Common myeloid progenitor, CD34-positive (primary cell): ENCODE data around the gene WDR72.
"Not testable (repeated sequence)": the region's sequence is repeated elsewhere in the genome, so short reads cannot be mapped to it uniquely, and the experiment has no call there.

Experiments
- CTCF ChIA-PET: fragments of 350-600 bp; sonication (Branson Sonifier 250); formaldehyde crosslinking; loops from one replicate; lab custom pipeline; 2021; ENCODE audit warnings: antibody characterized with exemption; lab: Charles Lee
- POLR2A ChIA-PET: fragments of 350-600 bp; sonication (Branson Sonifier 250); formaldehyde crosslinking; loops from one replicate; lab custom pipeline; 2021; ENCODE audit warnings: antibody characterized with exemption; lab: Charles Lee
- DNase-seq, 3 donors: peaks; one replicate each; pipeline versions ENCODE4 v3.0.0 to v3.0.0-alpha.2; 2013
- H3K27ac ChIP-seq, 2 experiments: 1 replicate in 1 of 2; 2 replicates in 1 of 2; pipeline ENCODE4 v1.7.0; 2013; ENCODE audit warnings: inconsistent platforms in 2 of 2, low read length in 2 of 2, mild to moderate bottlenecking in 2 of 2, low read depth in 1 of 2, moderate library complexity in 1 of 2; ENCODE audit not compliant: severe bottlenecking in 2 of 2, insufficient read depth in 1 of 2, poor library complexity in 1 of 2
- H3K27me3 ChIP-seq, 5 experiments: replicated peaks in 2 of 5; 1 replicate in 3 of 5; 2 replicates in 2 of 5; pipeline versions ENCODE4 v1.6.1 to v1.7.0; 2013; ENCODE audit warnings: low read length in 4 of 5, mild to moderate bottlenecking in 2 of 5, moderate library complexity in 2 of 5, inconsistent platforms in 1 of 5; ENCODE audit not compliant: insufficient read depth in 5 of 5, control insufficient read depth in 4 of 5
- H3K36me3 ChIP-seq, 4 experiments: 1 replicate in 2 of 4; 2 replicates in 2 of 4; pipeline versions ENCODE4 v1.6.1 to v1.7.0; 2013; ENCODE audit warnings: low read length in 3 of 4, control low read depth in 1 of 4, mild to moderate bottlenecking in 1 of 4; ENCODE audit not compliant: control insufficient read depth in 4 of 4, insufficient read depth in 4 of 4
- H3K4me1 ChIP-seq, 4 experiments: 1 replicate in 3 of 4; 2 replicates in 1 of 4; pipeline versions ENCODE4 v1.6.1 to v1.7.1; 2013; ENCODE audit warnings: low read length in 3 of 4, mild to moderate bottlenecking in 3 of 4, control low read depth in 1 of 4, inconsistent platforms in 1 of 4, moderate library complexity in 1 of 4; ENCODE audit not compliant: control insufficient read depth in 4 of 4, insufficient read depth in 4 of 4; ENCODE audit errors: control extremely low read depth in 1 of 4
- H3K4me3 ChIP-seq, 7 experiments: 1 replicate in 4 of 7; 2 replicates in 3 of 7; pipeline versions ENCODE4 v1.5.1 to v1.7.0; 2013; ENCODE audit warnings: mild to moderate bottlenecking in 7 of 7, low read length in 6 of 7, moderate library complexity in 6 of 7, inconsistent platforms in 2 of 7, low read depth in 2 of 7, control low read depth in 1 of 7; ENCODE audit not compliant: insufficient read depth in 4 of 7, control insufficient read depth in 1 of 7; ENCODE audit errors: extremely low read depth in 1 of 7
- H3K9me3 ChIP-seq, 5 experiments: 1 replicate in 4 of 5; 2 replicates in 1 of 5; pipeline versions ENCODE4 v1.6.1 to v1.7.1; 2013; ENCODE audit warnings: low read length in 4 of 5, mild to moderate bottlenecking in 2 of 5, inconsistent platforms in 1 of 5, low read depth in 1 of 5, moderate library complexity in 1 of 5; ENCODE audit not compliant: control insufficient read depth in 4 of 5, insufficient read depth in 2 of 5; ENCODE audit errors: control extremely low read depth in 1 of 5
- WGBS: methylation state at CpG from one replicate; pipeline ENCODE4 v1.1.5; 2013; ENCODE audit not compliant: insufficient coverage; 5-methylcytosine and 5-hydroxymethylcytosine counted together

WDR72 gene

DNA sequence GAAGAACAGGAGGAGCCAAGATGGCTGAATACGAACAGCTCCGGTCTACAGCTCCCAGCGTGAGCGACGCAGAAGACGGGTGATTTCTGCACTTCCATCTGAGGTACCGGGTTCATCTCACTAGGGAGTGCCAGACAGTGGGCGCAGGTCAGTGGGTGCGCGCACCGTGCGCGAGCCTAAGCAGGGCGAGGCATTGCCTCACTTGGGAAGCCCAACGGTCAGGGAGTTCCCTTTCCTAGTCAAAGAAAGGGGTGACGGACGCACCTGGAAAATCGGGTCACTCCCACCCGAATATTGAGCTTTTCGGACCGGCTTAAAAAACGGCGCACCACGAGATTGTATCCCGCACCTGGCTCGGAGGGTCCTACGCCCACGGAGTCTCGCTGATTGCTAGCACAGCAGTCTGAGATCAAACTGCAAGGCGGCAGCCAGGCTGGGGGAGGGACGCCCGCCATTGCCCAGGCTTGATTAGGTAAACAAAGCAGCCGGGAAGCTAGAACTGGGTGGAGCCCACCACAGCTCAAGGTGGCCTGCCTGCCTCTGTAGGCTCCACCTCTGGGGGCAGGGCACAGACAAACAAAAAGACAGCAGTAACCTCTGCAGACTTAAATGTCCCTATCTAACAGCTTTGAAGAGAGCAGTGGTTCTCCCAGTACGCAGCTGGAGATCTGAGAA lies 218.7 kb downstream of the WDR72 start:
- H3K9me3 ChIP-seq, CTCF ChIA-PET, H3K27me3 ChIP-seq, H3K36me3 ChIP-seq, H3K4me3 ChIP-seq, DNase-seq, H3K27ac ChIP-seq, H3K4me1 ChIP-seq: not testable (repeated sequence)
- POLR2A ChIA-PET: interaction anchor here (0.6 kb wide), 1 partner anchor 26 kb away, joined by 4 read pairs; no protein-coding TSS in a partner anchor
- 100% methylated on average over 25 of the region's 34 CpGs for WGBS

DNA sequence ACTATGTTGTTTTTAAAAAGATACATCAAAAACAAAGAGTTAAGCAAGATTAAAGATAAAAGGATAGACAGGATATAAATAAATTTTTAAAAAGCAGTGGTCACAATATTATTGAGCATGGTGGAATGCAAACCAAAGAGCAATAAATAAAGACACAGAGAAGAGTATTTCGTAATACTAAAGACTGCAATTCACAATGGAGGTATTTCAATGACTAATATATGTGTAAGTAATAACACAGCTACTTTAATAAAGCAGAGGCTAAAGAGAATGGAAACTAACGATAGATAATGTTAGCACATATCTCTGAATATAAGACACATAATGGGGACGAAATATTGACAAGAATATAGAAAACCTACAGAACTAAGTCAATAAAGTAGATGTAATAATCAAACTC lies 219.6 kb downstream of the WDR72 start:
- ChIA-PET POLR2A (no interaction called here), CTCF (no interaction called here)
- Histone ChIP-seq H3K27me3 (no peaks in the 10 kb centered on the region), H3K4me1 (no peaks in the 10 kb centered on the region), H3K36me3 (no peaks in the 10 kb centered on the region), H3K9me3 (no peaks in the 10 kb centered on the region), H3K4me3 (no peak overlapping the region), H3K27ac (no peak overlapping the region)
- no peak for DNase-seq
- WGBS: no CpG with 5 or more reads among the region's 3 CpGs

DNA sequence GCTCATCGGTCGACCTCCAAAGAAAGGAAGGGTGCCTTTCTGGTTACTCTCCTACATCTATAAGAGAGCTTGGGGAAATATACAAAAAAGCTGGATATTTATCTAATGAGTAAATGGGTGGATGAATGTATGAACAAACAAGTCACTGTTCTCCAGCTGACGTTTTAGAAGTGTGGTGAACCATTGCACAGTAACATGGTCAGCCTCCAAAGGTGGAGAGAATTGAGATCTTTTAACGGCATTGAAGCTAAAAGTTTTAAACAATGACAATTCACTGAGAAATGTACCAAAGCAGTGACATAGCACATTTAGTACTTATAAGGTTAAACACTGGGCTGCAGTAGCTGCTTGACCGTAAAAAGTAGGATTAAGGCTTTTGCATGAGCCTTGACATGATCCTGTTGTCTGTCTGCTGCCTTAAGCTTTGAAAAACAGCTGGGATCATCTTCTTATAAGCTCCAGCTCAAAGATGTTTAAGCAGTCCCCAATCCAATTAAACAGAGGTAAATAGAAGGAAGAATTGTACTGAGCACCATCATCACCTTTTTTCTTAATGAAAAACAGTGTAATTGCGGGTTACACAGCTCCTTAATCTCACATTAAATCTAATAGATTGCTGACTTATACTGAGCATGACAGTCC lies 222.9 kb downstream of the WDR72 start:
- no peaks in the 10 kb centered on the region for H3K27me3 ChIP-seq
- H3K4me3 ChIP-seq: no peak overlapping the region
- no peaks in the 10 kb centered on the region for H3K36me3 ChIP-seq
- H3K9me3 ChIP-seq: no peaks in the 10 kb centered on the region
- no peaks in the 10 kb centered on the region for H3K4me1 ChIP-seq
- ChIA-PET CTCF (interaction anchor here (1.5 kb wide), 1 partner anchor 13 kb away, joined by 4 read pairs; no protein-coding TSS in a partner anchor), POLR2A (no interaction called here)
- no peak for DNase-seq
- 90% methylated on average over 2 of the region's 6 CpGs for whole genome bisulfite sequencing
- no peak overlapping the region for H3K27ac ChIP-seq

DNA sequence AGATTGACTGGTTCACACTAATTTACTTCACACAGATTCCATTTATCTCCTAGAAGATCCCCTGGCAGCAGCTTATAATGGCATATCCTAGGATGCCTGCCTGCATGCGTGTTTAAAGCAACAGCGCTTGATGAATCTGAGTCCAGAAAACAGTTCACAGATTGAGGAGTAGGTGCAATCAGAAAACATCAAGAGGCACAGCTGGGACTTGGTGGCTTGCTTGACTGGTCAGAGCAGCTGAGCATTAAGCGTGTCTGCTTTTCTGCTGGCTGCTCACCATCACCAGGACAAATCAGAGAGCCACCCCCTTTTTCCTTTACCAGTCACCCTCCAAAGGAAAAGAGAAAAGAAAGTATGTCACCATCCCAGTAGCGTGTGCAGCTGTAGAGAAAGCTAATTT lies 223.6 kb downstream of the WDR72 start:
- no peak overlapping the region for H3K4me3 ChIP-seq
- DNase-seq: no peak
- ChIA-PET POLR2A (no interaction called here), CTCF (interaction anchor here (1.5 kb wide), 1 partner anchor 14 kb away, joined by 4 read pairs; no protein-coding TSS in a partner anchor)
- H3K36me3 ChIP-seq: no peaks in the 10 kb centered on the region
- H3K27me3 ChIP-seq: no peaks in the 10 kb centered on the region
- WGBS: 97% methylated on average over 3 of the region's 4 CpGs
- no peaks in the 10 kb centered on the region for H3K4me1 ChIP-seq
- no peaks in the 10 kb centered on the region for H3K9me3 ChIP-seq
- no peak overlapping the region for H3K27ac ChIP-seq

DNA sequence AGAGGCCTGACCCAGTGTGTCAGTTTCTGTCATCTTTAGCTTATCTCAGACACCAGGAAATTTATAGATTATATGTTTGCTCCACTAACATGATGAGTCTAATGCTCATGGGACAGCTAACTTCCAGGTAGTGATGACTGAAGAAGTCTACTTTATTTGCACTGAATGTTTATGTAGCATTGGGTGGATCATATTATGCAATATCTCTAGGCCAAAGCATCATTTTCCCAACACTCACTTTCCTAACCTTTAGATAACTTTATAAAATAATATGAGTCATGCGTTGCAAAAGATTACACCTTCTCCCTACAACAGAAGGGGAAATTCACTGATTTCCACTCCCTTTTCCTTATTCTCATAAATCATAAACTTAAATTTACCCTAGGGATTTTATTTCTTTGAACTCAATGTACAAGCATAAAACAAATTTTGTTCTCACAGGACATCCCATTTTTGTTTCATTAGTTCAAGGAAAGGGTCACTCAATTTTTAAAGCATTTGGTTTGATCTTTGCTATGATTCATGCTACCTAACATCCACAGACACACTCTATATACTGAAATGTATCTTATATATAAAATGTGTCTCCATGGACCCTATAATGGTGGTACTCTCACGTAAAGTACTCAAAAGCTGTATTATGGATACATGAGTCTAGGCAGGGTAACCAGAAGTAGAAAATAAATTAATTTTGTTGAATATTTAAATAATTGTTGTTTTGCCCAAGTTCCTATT lies 225.2 kb downstream of the WDR72 start:
- Histone ChIP-seq H3K27me3 (no peaks in the 10 kb centered on the region), H3K4me3 (no peak overlapping the region), H3K4me1 (no peaks in the 10 kb centered on the region), H3K27ac (no peak overlapping the region), H3K9me3 (no peaks in the 10 kb centered on the region), H3K36me3 (no peaks in the 10 kb centered on the region)
- no peak for DNase-seq
- ChIA-PET CTCF (no interaction called here), POLR2A (no interaction called here)
- 100% methylated on average over 1 of the region's 2 CpGs for WGBS

DNA sequence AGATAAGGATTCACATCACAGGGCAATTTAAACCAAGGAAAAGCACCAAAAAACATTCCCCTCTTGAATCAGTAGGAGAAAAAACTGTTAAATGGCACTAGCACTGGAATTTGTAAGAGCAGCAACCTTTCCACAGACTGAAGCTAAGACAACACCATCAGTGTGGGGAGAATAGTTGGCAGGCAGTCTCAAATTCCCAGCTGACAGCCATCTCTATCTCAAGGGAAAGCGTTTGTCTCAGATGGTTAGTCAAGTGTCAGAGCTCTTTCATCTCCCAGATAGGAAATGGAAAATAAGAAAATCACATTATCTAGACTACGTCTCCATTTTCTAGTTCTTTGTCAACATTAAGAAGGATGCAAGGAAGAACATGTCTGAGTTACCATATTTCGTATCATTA lies 228.7 kb downstream of the WDR72 start:
- Histone ChIP-seq H3K36me3 (no peaks in the 10 kb centered on the region), H3K27me3 (no peaks in the 10 kb centered on the region), H3K4me1 (no peaks in the 10 kb centered on the region), H3K4me3 (no peak overlapping the region), H3K9me3 (no peaks in the 10 kb centered on the region), H3K27ac (no peak overlapping the region)
- DNase-seq: no peak
- WGBS: 100% methylated on average over 2 of the region's 3 CpGs
- ChIA-PET POLR2A (no interaction called here), CTCF (interaction anchor here (1.0 kb wide), 1 partner anchor 98 kb away, joined by 3 read pairs; no protein-coding TSS in a partner anchor)

DNA sequence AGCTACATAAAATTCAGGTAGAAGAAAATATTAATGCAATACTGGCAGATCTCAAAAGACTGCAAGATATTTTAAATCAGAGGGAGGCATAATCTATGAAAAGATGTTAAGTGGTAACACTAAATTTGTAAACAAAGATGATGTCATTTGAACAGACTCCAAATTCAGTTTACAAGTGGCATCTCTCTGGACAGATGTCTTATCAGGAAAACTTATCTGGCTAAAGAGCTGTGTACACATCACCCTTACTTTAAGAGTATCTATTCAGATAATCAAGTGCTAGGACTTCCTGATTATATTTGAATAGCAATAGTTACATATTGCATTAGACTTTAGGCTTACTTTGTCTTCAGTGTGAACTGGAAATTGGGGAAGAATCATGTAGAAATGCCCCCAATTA lies 231.5 kb downstream of the WDR72 start:
- H3K4me3 ChIP-seq: no peak overlapping the region
- H3K27me3 ChIP-seq: no peaks in the 10 kb centered on the region
- H3K9me3 ChIP-seq: no peaks in the 10 kb centered on the region
- H3K27ac ChIP-seq: no peak overlapping the region
- ChIA-PET CTCF (no interaction called here), POLR2A (no interaction called here)
- H3K4me1 ChIP-seq: no peaks in the 10 kb centered on the region
- no peak for DNase-seq
- H3K36me3 ChIP-seq: no peaks in the 10 kb centered on the region
